CD4-positive, alpha-beta T cell treated with Interferon gamma for 1 hour (primary cell): ENCODE data around the gene MAPKBP1.

Experiments
- DNase-seq: peaks from one replicate; pipeline ENCODE4 v3.0.0-alpha.2; 2020

The MAPKBP1 gene

GRCh38 chr15:41810651-41811431 lies 36.6 kb downstream of the MAPKBP1 start:
- DNase-seq: no peak

GRCh38 chr15:41811432-41812195 lies 37.3 kb downstream of the MAPKBP1 start:
- peak; percentile 69 for DNase-seq

GRCh38 chr15:41812820-41813375 lies 38.6 kb downstream of the MAPKBP1 start:
- no peak for DNase-seq

GRCh38 chr15:41813426-41813825 lies 39.1 kb downstream of the MAPKBP1 start:
- DNase-seq: no peak

GRCh38 chr15:41814534-41814933 lies 40.2 kb downstream of the MAPKBP1 start:
- DNase-seq: no peak

GRCh38 chr15:41816788-41817187 lies 42.5 kb downstream of the MAPKBP1 start:
- DNase-seq: no peak

- DNase-seq: no peak
Measured at GRCh38 chr15:41817327-41817726, 43.0 kb downstream of the MAPKBP1 start.

GRCh38 chr15:41817781-41818180 lies 43.5 kb downstream of the MAPKBP1 start:
- no peak for DNase-seq

- no peak for DNase-seq
Measured at GRCh38 chr15:41819455-41820050, 45.3 kb downstream of the MAPKBP1 start.

GRCh38 chr15:41820791-41821423 lies 46.6 kb downstream of the MAPKBP1 start:
- DNase-seq: no peak

GRCh38 chr15:41821831-41822230 lies 47.5 kb downstream of the MAPKBP1 start:
- DNase-seq: no peak

- DNase-seq: no peak
Measured at GRCh38 chr15:41822471-41822870, 48.2 kb downstream of the MAPKBP1 start.

GRCh38 chr15:41822957-41823356 lies 48.7 kb downstream of the MAPKBP1 start:
- DNase-seq: no peak

- DNase-seq: no peak
Measured at GRCh38 chr15:41823502-41823901, 49.2 kb downstream of the MAPKBP1 start.

GRCh38 chr15:41824062-41824745 lies 49.9 kb downstream of the MAPKBP1 start:
- DNase-seq: no peak

GRCh38 chr15:41825145-41825544 lies 50.9 kb downstream of the MAPKBP1 start:
- no peak for DNase-seq

GRCh38 chr15:41825572-41826535 lies 51.6 kb downstream of the MAPKBP1 start:
- DNase-seq: no peak

GRCh38 chr15:41827290-41827879 lies 53.1 kb downstream of the MAPKBP1 start:
- no peak for DNase-seq

- DNase-seq: peak; percentile 88
Measured at GRCh38 chr15:41827880-41828806, 53.9 kb downstream of the MAPKBP1 start, which contains the start of gene JMJD7. Gene JMJD7 (plus strand): TSS chr15:41828092. CDS start chr15:41828125, 33 bp downstream.

GRCh38 chr15:41828807-41829141 lies 54.5 kb downstream of the MAPKBP1 start:
- no peak for DNase-seq
